Left lung (tissue), 10 donors: ENCODE results near the gene PID1. TPM values are rescaled to one million over a fixed set of nuclear protein-coding genes. Genes with fewer than 3 reads are reported as not detected.
A peak's percentile ranks its signal among the peaks of the same experiment; 100 is the strongest.

ENCODE experiments used
- ATAC-seq: fragments of 200-7000 bp; cut with Tn5 transposase; one replicate; pipeline ENCODE4 v1.9.1; 2020; ENCODE audit warnings: moderate library complexity
- DNase-seq, 4 donors: peaks; one replicate each; pipeline ENCODE4 v3.0.0-alpha.2; 2013 to 2020
- H3K27ac ChIP-seq, 2 donors: fragments of 200-600 bp; sonication (generic) in 1 of 2; one replicate each; pipeline versions ENCODE4 v1.5.0 to v1.8.0; 2020 to 2021
- H3K27me3 ChIP-seq, 2 donors: fragments of 200-600 bp; sonication (generic) in 1 of 2; one replicate each; pipeline versions ENCODE4 v1.5.0 to v1.8.0; 2020 to 2021
- H3K36me3 ChIP-seq, 2 donors: fragments of 200-600 bp; sonication (generic) in 1 of 2; one replicate each; pipeline versions ENCODE4 v1.5.0 to v1.8.0; 2020 to 2021
- H3K4me1 ChIP-seq, 2 donors: fragments of 200-600 bp; one replicate each; pipeline ENCODE4 v1.8.0; 2021
- H3K4me3 ChIP-seq, 2 donors: fragments of 200-600 bp; sonication (generic) in 1 of 2; one replicate each; pipeline versions ENCODE4 v1.5.0 to v1.8.0; 2020 to 2021; ENCODE audit warnings: mild to moderate bottlenecking in 1 of 2
- H3K9me3 ChIP-seq, 2 donors: fragments of 200-600 bp; sonication (generic) in 1 of 2; one replicate each; pipeline versions ENCODE4 v1.5.0 to v1.8.0; 2020 to 2021
- intact Hi-C, 2 donors: fragments of 100-400 bp; cut with DNase I; formaldehyde crosslinking; loops; one replicate each; pipeline versions ENCODE4 v1.11.2 to v1.14.2; 2022
- polyA plus RNA-seq, 6 donors: library from polyadenylated mRNA; unstranded; fragments of 120-200 nt; gene quantifications; one replicate each; pipeline ENCODE4 v1.2.1, GENCODE V29; 2013; ENCODE audit not compliant: insufficient read length in 6 of 6
- total RNA-seq, 2 donors: library from RNA; stranded (reverse); fragmentation: NEBNext Ultra II Directional; extraction: Animal tissue kit (Norgen Biotek cat#: 25700); gene quantifications; one replicate each; pipeline ENCODE4 v1.2.1, GENCODE V29; 2021
- TF ChIP-seq, protein P1 (sequence below), 2 donors: fragments of 200-600 bp; sonication (generic) in 1 of 2; IDR thresholded peaks; one replicate each; pipeline versions ENCODE4 v1.5.0 to v1.8.0; 2021; ENCODE audit warnings: antibody characterized with exemption in 2 of 2
- donor health status: DM: no; HTN: yes; CAD: no.
- donor health status: DM: no; HTN: no; CAD: no.

The PID1 gene
- total and polyA plus RNA-seq, 8 donors = 19.7 to 47.8 (median 27.4) TPM

DNA sequence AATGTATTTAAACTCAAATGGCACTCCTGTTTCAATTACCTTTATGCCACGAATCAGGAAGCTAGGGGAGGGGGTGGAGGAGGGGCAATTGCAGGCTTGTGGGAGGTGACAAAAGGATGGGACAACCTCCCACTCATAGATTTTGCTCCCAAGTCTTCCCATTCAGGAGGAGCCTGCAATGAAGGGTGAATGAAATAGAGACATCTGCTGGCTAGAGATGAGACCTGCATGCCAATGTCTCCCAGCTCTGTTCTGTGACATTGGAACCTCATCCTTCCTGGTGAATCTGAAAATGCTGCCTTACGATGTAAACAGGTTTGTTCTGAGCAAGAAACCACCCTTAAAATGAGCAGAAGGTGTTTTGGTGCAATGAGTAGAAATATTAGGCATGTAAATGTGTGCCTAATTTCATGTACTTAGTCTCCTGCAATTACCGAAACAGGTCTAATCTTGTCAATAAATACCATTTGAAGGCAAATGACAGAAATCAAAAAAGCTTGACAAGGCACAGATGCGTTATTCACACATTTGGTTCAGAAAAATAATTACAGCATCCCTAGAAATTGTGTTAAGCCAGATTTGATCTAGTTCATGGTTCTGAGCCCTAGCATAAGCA is 2.7 kb upstream of the PID1 start:
- peak overlapping the region in 1 of 2 donors; percentile 33 for H3K27ac ChIP-seq

DNA sequence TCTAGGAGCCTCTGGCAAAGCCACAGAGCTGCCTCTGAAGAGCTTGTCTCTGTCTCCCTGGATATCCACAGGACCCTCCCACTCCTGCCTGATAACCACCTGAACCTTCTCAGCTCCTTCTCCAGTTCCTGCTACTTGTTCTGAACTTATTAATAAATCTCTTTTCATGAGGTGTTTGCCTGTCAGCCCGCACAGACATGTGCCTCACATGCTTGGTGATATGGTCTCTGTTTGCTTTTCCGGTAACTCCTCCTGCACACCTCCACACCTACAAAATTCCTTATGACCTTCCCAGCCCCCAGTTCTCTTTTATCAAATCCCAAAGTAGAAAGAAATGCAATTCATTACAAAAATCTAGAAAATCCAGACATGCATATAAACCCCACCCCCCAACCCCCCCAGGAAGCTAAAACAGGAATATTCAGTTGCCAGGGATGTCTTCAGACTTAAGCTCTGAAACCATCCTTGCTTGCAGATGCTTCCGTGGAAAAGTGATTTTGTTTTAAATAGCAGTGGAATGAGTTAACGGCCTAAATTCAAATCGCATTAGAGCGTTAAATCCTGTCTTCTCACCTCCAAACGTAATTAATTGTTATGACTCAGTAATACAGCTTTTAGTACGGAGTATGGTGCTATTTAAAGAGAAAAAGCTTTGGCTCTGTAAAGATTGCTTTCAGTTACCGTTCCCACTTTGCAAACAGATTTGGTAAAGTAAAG is 2.1 kb upstream of the PID1 start:
- H3K4me1 ChIP-seq = peaks cover 0 to 4% of the 10 kb centered on the region in 2 donors
- H3K36me3 ChIP-seq = no peaks in the 10 kb centered on the region
- peak overlapping the region in 1 of 2 donors; percentile 8 for H3K4me3 ChIP-seq
- ATAC-seq = peak; percentile 12
- intact Hi-C loops = loop anchor here in 1 of 2 donors (10.0 kb wide), 1 partner anchor 578 kb away; no protein-coding TSS in a partner anchor
- peak overlapping the region; percentile 19 to 33 for H3K27ac ChIP-seq
- H3K9me3 ChIP-seq = no peaks in the 10 kb centered on the region
- H3K27me3 ChIP-seq = peaks cover 0 to 38% of the 10 kb centered on the region in 2 donors
- DNase-seq = no peak
- TF ChIP-seq, protein P1, sequence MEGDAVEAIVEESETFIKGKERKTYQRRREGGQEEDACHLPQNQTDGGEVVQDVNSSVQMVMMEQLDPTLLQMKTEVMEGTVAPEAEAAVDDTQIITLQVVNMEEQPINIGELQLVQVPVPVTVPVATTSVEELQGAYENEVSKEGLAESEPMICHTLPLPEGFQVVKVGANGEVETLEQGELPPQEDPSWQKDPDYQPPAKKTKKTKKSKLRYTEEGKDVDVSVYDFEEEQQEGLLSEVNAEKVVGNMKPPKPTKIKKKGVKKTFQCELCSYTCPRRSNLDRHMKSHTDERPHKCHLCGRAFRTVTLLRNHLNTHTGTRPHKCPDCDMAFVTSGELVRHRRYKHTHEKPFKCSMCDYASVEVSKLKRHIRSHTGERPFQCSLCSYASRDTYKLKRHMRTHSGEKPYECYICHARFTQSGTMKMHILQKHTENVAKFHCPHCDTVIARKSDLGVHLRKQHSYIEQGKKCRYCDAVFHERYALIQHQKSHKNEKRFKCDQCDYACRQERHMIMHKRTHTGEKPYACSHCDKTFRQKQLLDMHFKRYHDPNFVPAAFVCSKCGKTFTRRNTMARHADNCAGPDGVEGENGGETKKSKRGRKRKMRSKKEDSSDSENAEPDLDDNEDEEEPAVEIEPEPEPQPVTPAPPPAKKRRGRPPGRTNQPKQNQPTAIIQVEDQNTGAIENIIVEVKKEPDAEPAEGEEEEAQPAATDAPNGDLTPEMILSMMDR (IDR thresholded peaks at IDR 0.05) = no peak

More for the DNA sequence above, 2.7 kb upstream of the PID1 start:
- peaks cover 0 to 2% of the 10 kb centered on the region in 2 donors for H3K4me1 ChIP-seq
- H3K4me3 ChIP-seq = peak overlapping the region in 1 of 2 donors; percentile 8
- ATAC-seq (peak; percentile 90), DNase-seq (peak in 3 of 4 donors; percentile 63 to 82 (median 73))
- peaks cover 0 to 38% of the 10 kb centered on the region in 2 donors for H3K27me3 ChIP-seq
- intact Hi-C loops = loop anchor here in 1 of 2 donors (10.0 kb wide), 1 partner anchor 579 kb away; no protein-coding TSS in a partner anchor
- H3K36me3 ChIP-seq = no peaks in the 10 kb centered on the region
- no peaks in the 10 kb centered on the region for H3K9me3 ChIP-seq
- TF ChIP-seq, protein P1 (IDR thresholded peaks at IDR 0.05) = peak; percentile 75

- intact Hi-C loops = loop anchor here in 1 of 2 donors (10.0 kb wide), 1 partner anchor 575 kb away; no protein-coding TSS in a partner anchor
- DNase-seq (no peak), ATAC-seq (no peak)
- TF ChIP-seq, protein P1 (IDR thresholded peaks at IDR 0.05) = no peak
- Histone ChIP-seq H3K4me1 (peaks cover 0 to 17% of the 10 kb centered on the region in 2 donors), H3K36me3 (no peaks in the 10 kb centered on the region), H3K9me3 (no peaks in the 10 kb centered on the region), H3K27ac (peak overlapping the region in 1 of 2 donors; percentile 73), H3K4me3 (peak overlapping the region; percentile 14 to 64), H3K27me3 (peaks cover 0 to 43% of the 10 kb centered on the region in 2 donors)
These were observed 1.1 kb downstream of the PID1 start for GRCh38 chr2:229269941-229270340.

- ATAC-seq = no peak
These were observed 1.9 kb downstream of the PID1 start for GRCh38 chr2:229269146-229269545.

More at GRCh38 chr2:229269146-229269545, 1.9 kb downstream of the PID1 start:
- intact Hi-C loops = no loop called here
- no peak for DNase-seq
- H3K36me3 ChIP-seq = no peaks in the 10 kb centered on the region
- H3K9me3 ChIP-seq = no peaks in the 10 kb centered on the region
- peaks cover 0 to 17% of the 10 kb centered on the region in 2 donors for H3K4me1 ChIP-seq
- peak overlapping the region in 1 of 2 donors; percentile 0 for H3K27ac ChIP-seq
- TF ChIP-seq, protein P1 (IDR thresholded peaks at IDR 0.05) = no peak
- H3K4me3 ChIP-seq = peak overlapping the region; percentile 14 to 64
- H3K27me3 ChIP-seq = peaks cover 0 to 43% of the 10 kb centered on the region in 2 donors
